IPS-18a (cell line): Measurements from ENCODE around the gene HESX1.
A peak's percentile ranks its signal among the peaks of the same experiment; 100 is the strongest.

ENCODE experiments used
- H3K27ac ChIP-seq: one replicate; pipeline ENCODE4 v1.5.1; 2013; ENCODE audit warnings: low read length
- H3K27me3 ChIP-seq: one replicate; pipeline ENCODE4 v1.6.1; 2013; ENCODE audit warnings: mild to moderate bottlenecking, low read length; ENCODE audit not compliant: control insufficient read depth, insufficient read depth
- H3K36me3 ChIP-seq: one replicate; pipeline ENCODE4 v1.6.1; 2013; ENCODE audit warnings: low read depth, low read length; ENCODE audit not compliant: control insufficient read depth
- H3K4me1 ChIP-seq: one replicate; pipeline ENCODE4 v1.6.1; 2013; ENCODE audit warnings: low read depth, low read length; ENCODE audit not compliant: control insufficient read depth
- H3K4me3 ChIP-seq: one replicate; pipeline ENCODE4 v1.5.1; 2013; ENCODE audit warnings: low read length
- H3K9ac ChIP-seq: one replicate; pipeline ENCODE4 v1.6.1; 2013; ENCODE audit warnings: mild to moderate bottlenecking, low read length, moderate library complexity
- H3K9me3 ChIP-seq: one replicate; pipeline ENCODE4 v1.6.1; 2013; ENCODE audit warnings: low read depth, low read length; ENCODE audit not compliant: control insufficient read depth

Gene HESX1

DNA sequence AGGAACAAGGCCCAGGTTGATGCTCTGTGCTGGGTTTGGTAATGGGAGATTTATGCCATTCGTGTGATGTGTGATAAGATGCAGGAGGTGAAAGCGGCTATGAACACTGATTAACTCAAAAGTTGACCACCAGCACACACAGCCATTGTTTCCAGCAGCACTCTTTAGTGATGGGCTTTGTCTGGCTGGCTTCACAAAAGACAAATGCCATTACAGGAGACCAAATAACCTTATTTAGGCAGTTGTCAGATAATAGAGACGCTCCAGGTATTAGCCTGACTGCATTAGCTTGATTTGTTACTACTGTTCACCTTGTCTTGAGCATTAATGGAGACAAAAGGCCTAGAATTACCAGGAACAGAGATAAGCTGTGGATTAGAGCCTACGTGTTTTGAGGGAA is 5.1 kb downstream of the HESX1 start:
- Histone ChIP-seq H3K9ac (no peak overlapping the region), H3K4me1 (peaks cover 8% of the 10 kb centered on the region), H3K36me3 (no peaks in the 10 kb centered on the region), H3K9me3 (no peaks in the 10 kb centered on the region), H3K4me3 (no peak overlapping the region), H3K27ac (no peak overlapping the region), H3K27me3 (peaks cover 10% of the 10 kb centered on the region)

DNA sequence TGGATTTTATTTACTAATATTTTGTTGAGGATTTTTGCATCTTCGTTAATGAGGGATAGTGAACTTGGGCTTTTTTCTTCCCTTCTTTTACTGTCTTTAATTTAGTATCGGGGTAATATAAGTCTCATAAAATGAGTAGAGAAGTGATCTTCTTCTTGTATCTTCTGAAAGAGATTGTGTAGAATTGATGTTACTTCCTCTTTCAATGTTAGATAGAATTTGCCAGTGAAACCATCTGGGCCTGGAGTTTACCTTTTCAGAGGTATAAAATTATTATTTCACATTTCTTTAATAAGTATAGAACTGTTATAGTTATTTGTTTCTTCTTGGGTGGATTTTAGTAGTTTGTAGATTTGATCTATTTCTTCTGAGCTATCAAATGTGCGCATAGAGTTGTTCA is 7.8 kb downstream of the HESX1 start:
- Histone ChIP-seq H3K9ac (no peak overlapping the region), H3K27ac (no peak overlapping the region), H3K9me3 (no peaks in the 10 kb centered on the region), H3K4me1 (no peaks in the 10 kb centered on the region), H3K27me3 (no peaks in the 10 kb centered on the region), H3K4me3 (no peak overlapping the region), H3K36me3 (no peaks in the 10 kb centered on the region)

DNA sequence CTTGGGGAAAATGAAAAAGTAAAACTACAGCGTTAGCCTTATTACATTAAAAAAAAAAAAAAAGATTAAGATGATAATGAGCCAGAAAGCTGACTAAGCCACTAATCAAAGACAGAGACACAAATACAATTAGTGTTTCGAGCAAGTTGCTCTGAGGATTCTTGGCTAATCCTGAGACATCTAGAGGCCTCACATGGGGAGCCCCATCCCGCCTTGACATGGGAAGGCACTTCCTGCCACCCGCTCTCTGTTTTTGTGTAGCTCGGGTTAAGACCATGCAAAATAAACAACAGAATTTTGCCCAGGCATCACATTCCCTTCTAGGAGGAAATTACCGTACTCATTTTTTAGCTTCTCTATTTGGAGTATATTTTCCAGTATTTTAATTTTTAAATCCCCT is 15.3 kb downstream of the HESX1 start:
- H3K9me3 ChIP-seq, result no peaks in the 10 kb centered on the region
- H3K27ac ChIP-seq, result no peak overlapping the region
- H3K4me1 ChIP-seq, result peaks cover 5% of the 10 kb centered on the region
- no peaks in the 10 kb centered on the region for H3K27me3 ChIP-seq
- no peaks in the 10 kb centered on the region for H3K36me3 ChIP-seq
- no peak overlapping the region for H3K4me3 ChIP-seq
- no peak overlapping the region for H3K9ac ChIP-seq

DNA sequence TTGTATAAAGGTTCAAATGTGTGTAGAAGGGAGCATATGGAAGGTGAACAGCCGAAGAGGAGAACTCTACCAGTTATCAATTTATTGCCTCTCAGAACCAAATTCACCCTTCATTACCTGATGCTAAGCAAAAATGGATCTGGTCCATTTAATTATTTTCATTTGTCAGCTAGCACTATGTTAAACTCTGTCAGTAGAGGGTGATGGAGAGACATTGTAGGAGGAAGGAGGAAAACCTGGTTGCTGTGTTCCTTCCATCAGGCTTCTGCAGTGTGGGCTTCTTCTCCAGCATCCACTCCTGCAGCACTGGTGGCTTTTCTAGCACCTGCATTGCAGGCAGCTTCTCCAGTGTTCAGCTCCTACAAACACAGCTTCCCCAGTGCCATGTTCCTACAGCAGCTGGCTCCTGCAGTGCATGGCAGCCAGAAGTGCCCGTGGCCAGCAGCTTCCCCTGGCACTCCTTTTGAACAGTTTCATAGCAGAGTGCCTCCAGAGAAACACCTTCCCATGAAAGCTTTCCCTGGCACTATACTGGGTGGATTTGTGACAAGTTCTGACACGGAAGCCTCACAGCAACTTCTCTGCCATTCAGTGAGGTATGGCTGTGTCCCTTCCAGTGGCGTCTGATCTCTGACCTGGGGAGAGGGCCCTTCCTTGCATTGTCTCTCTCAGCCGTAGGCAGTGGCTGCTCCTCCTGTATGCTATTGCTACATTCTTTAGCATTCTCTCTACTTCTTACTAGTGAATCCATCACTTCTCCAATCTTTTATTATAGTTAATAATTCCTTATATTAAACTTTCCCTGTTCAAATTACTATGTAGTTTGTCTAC is 20.0 kb downstream of the HESX1 start:
- H3K27me3 ChIP-seq, result no peaks in the 10 kb centered on the region
- no peak overlapping the region for H3K27ac ChIP-seq
- H3K9me3 ChIP-seq, result no peaks in the 10 kb centered on the region
- no peak overlapping the region for H3K9ac ChIP-seq
- no peak overlapping the region for H3K4me3 ChIP-seq
- peaks cover 4% of the 10 kb centered on the region for H3K4me1 ChIP-seq
- H3K36me3 ChIP-seq, result no peaks in the 10 kb centered on the region

DNA sequence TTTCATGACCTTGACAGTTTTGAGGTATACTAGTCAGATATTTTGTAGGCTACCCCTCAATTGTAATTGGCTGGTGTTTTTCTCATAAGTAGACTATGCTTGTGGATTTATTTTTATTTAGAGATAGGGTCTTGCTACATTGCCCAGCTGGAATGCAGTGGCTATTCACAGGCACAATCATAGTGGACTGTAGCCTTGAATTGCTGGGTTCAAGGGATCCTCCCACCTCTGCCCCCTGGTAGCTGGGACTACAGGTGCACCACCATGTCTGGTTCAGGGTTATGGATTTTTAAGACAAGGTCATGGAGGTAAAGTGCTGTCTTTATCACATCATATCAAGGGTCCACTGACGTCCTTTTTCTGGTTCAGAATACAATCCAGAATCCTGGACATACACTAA is 23.7 kb downstream of the HESX1 start:
- no peaks in the 10 kb centered on the region for H3K9me3 ChIP-seq
- H3K4me3 ChIP-seq, result no peak overlapping the region
- H3K27ac ChIP-seq, result no peak overlapping the region
- H3K4me1 ChIP-seq, result no peaks in the 10 kb centered on the region
- H3K9ac ChIP-seq, result no peak overlapping the region
- no peaks in the 10 kb centered on the region for H3K27me3 ChIP-seq
- no peaks in the 10 kb centered on the region for H3K36me3 ChIP-seq

DNA sequence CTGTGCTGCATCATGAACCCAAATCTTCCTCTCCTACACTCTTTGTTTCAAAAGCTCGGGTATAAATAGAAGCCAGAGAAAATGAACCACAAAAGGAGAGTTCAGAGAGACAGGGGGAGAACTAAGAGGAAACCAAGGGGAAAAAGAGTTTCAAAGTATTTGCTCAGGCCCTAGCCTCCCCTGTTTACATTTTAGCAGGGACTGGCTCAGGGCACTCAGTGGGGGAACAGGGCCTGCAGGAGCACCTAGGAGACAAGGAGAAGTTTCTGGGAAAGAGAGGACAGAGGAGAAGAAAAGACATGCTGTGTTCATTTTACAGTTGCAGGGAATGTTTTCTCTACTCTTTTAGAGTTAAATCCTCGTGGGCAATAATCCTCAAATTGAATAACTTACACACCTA is 26.1 kb downstream of the HESX1 start:
- Histone ChIP-seq H3K9me3 (no peaks in the 10 kb centered on the region), H3K27me3 (peaks cover 3% of the 10 kb centered on the region), H3K4me1 (no peaks in the 10 kb centered on the region), H3K9ac (no peak overlapping the region), H3K4me3 (no peak overlapping the region), H3K27ac (no peak overlapping the region), H3K36me3 (no peaks in the 10 kb centered on the region)

DNA sequence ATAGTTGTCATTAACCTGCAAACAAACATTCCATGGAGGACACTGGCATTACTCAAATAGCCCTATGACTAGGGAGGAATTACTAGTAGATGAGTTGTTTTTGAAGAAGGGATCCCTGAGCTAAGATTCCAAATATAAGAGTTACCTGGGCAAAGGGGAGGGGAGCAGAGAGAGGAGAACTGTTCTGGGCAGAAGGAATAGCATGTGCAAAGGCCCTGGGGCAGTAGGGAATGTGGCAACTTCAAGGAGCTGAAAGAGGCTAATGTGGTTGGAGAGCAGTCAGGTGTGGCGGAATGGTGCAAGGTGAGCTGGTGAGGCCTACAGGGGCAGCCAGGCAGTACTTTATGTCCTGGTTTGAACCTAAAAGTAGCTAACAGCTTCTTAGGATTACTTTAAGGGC is 28.8 kb downstream of the HESX1 start:
- Histone ChIP-seq H3K9me3 (no peaks in the 10 kb centered on the region), H3K4me3 (no peak overlapping the region), H3K27ac (no peak overlapping the region), H3K36me3 (no peaks in the 10 kb centered on the region), H3K9ac (no peak overlapping the region), H3K27me3 (peaks cover 3% of the 10 kb centered on the region), H3K4me1 (peaks cover 3% of the 10 kb centered on the region)

DNA sequence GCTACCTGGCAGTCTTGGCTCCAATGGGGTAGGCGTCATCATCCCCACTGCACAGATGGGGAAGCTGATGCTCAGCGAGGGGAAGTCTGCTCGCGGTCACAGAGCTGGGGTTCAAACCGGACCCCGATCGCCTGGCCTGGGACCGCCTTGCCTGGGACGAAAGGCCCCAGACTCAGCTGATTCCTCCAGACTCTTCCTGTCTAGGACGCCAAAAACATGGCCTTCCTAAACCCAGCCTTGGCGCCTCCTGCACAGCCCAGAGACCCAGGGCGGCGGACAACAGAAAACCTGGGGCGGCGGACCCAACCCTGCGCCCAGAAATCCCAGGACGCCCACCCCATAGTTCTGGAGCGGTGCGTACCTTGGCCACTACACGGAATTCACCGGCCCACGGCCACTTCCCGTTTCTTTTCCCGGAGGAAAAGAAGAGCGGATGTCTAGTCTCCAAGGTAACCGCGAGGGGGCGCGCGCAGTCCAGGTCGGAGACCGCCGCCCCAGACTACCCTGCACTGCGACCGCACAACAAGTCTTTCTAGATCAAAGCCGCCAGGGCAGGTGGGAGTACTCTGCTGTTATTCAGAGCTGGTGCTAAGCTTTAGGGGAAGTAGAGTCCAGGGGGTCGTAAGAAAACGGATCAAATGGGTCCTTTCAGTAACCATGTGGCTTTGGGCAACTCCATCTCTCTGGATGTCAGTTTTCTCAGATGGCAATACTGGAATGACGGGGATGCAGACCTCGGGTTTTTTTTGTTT is 29.7 kb downstream of the HESX1 start:
- Histone ChIP-seq H3K9me3 (no peaks in the 10 kb centered on the region), H3K27me3 (peaks cover 3% of the 10 kb centered on the region), H3K9ac (peak overlapping the region; percentile 28), H3K36me3 (no peaks in the 10 kb centered on the region), H3K4me1 (peaks cover 7% of the 10 kb centered on the region), H3K4me3 (peak overlapping the region; percentile 48), H3K27ac (no peak overlapping the region)

DNA sequence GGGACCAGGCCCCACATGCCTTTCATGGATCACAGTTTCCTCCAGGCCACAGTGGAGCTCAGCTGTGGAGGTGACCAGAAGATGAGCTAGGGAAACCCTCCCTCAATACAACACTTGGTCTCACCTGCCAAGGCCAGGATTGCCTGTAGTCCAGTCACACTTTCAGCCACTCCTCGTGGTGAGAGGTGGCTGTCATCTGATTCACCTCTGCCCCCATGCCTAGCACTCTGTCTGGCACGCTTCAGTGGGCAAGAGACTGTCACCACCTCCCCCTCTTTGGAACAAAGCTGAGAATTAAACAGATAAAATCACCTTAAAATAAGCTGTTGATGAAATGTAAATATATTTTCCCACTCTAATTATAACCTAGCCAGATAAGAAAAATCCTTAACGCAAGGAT is 30.7 kb downstream of the HESX1 start:
- Histone ChIP-seq H3K27ac (no peak overlapping the region), H3K36me3 (no peaks in the 10 kb centered on the region), H3K4me1 (peaks cover 7% of the 10 kb centered on the region), H3K4me3 (no peak overlapping the region), H3K9ac (no peak overlapping the region), H3K9me3 (no peaks in the 10 kb centered on the region), H3K27me3 (peaks cover 7% of the 10 kb centered on the region)

DNA sequence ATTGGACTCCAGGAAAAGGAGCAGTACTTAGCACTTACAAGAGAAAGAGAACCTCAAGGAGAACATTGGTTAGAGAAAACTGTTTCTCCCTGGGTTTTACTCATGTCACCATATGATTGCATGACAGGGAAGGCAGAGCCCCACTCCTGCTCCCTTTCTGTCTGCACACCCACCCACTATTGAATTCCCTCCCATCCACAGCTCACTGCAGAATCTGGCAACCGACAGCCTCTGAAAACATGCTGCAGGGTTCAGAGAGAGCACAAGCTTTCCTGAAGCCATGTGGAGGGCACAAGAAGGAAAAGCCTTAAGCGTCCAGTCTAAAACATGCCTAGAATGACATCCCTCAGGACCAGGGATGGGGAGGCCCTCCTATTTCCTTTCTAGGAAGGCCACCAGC is 31.6 kb downstream of the HESX1 start:
- Histone ChIP-seq H3K9ac (no peak overlapping the region), H3K36me3 (no peaks in the 10 kb centered on the region), H3K4me1 (peaks cover 14% of the 10 kb centered on the region), H3K4me3 (no peak overlapping the region), H3K27me3 (peaks cover 16% of the 10 kb centered on the region), H3K9me3 (no peaks in the 10 kb centered on the region), H3K27ac (no peak overlapping the region)

DNA sequence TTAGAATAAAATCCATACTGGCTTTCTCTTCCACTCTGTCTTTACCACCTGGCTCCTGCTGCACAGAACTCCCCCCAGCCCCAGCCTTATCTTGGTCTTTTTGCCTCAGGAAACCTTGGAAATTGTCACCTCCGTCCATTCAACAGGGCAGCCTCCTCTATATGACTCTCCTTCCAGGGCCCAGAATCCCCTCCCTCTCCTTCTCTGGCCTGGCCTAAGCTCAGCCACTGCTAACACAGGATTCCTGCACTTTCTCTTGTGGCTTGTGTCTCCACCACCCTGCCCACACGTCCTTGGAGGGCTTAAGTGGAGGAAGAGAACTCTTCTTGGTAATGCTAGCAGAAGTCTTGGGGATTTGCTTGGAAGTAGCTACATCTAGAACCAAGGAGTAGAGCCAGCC is 33.1 kb downstream of the HESX1 start:
- H3K36me3 ChIP-seq, result no peaks in the 10 kb centered on the region
- H3K27ac ChIP-seq, result no peak overlapping the region
- peaks cover 31% of the 10 kb centered on the region for H3K27me3 ChIP-seq
- H3K9me3 ChIP-seq, result no peaks in the 10 kb centered on the region
- no peak overlapping the region for H3K9ac ChIP-seq
- H3K4me1 ChIP-seq, result peaks cover 29% of the 10 kb centered on the region
- H3K4me3 ChIP-seq, result no peak overlapping the region

DNA sequence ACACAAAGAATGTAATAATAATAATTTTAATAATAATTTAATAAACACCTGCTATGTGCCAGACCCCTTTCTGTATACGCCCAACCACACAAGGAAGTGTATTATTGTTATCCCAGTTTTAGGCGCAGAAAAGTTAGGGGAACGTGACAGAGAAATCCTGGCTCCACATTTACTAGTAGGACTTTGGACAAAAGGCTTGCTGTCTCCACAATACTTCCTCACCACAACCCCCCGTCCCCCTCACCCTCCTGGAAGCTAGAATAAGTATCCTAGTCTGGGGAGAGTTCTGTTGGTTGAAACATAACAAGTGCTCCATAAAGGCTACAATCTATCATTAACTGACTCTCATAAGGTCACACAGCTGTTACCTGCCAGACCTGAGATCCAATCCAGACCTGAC is 34.1 kb downstream of the HESX1 start:
- Histone ChIP-seq H3K9ac (no peak overlapping the region), H3K36me3 (no peaks in the 10 kb centered on the region), H3K27me3 (peaks cover 35% of the 10 kb centered on the region), H3K4me1 (peaks cover 39% of the 10 kb centered on the region), H3K4me3 (no peak overlapping the region), H3K9me3 (no peaks in the 10 kb centered on the region), H3K27ac (no peak overlapping the region)
